Limb (tissue), 2 donors: ENCODE data around the gene RAB6B.
"Not testable (repeated sequence)": the region's sequence is repeated elsewhere in the genome, so short reads cannot be mapped to it uniquely, and the experiment has no call there.

ENCODE experiments used
- DNase-seq, 2 donors: peaks; one replicate each; pipeline ENCODE4 v3.0.0-alpha.2; 2016; ENCODE audit errors: extremely low spot score in 2 of 2

Gene RAB6B

DNA sequence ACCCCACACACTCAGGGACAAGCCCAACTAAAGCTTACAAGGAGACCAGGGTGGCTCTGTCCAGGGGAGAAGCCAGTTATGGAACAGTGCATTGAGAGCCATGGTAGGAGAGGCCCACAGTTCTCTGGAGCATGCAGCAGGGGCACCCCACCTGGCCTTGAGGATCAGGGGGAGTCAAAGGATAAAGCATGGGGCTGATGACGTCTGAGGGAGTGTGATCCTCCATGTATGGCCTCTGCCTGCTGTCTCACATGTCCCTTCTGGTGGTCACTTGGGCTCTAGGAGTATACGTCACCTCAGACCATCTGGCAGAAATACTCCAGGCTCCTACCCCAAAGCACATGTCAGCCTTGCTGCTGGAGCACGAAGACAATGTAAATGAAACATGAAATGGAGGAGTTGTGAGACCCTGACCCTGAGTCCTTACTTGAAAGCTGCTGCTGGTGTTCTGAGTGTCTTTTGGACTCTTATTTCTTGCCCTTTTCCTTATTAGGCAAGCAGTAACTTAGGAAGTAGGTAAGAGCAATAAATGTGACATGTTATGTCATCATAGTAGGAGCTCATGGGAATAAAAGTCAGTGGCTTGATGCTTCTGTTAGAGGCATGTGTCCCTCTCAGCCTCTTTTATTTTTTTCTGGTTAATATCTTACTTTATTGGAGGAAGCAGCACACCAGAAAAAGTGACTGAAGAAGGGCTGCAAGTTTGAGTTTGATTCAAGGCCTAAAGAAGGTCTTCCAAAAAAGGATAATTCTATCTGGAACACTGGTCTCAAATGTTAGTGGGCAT, 74.6 kb downstream of the RAB6B start:
- DNase-seq, result no peak

DNA sequence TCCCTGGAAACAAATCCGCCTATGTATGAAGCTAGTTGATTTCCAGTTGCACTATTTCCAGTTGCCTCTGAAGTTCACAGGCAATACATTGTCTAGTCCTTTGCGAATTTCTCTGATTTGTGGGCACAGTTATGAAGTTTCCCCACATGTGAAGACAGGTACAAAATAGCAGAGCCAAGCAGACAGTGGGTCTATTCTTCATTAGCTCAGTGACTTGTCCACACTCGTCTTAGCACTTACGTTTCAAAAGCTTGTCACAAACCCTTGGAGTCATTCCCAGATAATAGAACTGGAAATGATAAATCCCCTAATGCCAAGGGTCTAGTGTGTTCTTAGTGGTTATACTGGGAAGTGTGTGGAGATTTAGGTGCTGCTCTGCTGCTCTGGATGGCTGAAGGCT, 75.6 kb downstream of the RAB6B start:
- DNase-seq, result no peak

DNA sequence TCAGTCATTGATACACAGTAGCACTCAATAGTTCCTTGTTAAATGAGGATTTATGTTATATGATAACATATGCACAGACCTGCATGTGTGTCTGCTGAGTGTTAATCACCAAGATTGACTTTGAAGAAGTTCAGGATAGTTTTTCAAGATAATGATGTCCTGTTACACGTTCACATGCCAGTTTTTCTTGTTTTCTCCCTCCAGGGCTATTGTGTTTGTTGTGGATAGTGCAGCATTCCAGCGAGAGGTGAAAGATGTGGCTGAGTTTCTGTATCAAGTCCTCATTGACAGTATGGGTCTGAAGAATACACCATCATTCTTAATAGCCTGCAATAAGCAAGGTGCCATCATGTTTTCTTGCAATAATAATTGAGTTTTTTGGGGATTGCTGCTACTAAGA, 80.3 kb downstream of the RAB6B start:
- no peak for DNase-seq

DNA sequence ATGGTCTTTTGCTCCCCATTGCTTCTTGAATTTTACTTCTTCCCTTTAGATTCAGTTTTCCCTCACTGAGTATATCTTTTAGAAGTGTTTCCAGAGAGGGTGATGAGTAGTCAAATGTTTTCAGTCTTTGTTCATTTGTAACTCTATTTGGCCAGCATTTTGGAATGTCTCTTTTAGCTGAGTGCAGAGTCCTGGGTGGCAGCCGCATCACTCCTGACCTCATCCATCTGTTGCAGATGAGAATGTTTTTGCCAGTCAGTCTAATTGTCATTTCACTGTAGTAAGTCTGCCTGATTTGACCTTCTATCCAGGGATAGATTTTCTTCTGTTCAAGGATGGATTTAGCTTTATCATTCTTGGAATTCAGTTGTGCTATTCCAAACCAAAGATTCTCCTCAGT, 82.8 kb downstream of the RAB6B start:
- DNase-seq, result no peak

DNA sequence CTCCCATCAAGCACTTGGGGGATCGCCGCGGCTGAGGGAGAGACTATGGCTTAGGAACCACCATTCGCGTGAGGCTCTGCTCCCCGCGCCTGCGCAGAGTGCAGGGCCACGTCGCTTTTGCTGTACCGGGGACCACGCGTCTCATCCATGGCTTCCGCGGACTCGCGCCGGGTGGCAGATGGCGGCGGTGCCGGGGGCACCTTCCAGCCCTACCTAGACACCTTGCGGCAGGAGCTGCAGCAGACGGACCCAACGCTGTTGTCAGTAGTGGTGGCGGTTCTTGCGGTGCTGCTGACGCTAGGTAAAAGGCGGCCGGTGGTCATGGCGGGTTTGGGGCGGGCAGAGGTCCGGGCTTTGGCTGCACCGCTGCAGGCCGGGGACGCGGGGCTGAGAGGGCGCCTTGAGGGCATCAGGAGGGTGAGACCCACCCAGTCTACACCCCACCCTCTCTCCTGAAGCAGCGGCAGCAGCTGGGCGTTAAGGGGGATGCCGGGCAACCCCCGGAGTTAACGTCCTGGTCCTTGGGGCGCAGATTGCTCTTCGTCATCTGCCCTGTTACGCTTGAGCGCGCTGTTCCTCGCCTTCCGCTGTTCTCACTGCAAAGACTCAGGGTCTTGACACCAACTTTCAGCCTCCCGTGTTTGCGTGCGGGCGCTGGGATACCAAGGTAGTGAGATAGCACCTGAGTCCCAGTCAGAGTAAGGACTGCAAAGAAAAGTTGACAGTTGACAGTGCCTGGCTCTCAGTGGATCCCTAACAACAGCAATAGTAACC, 89.8 kb downstream of the RAB6B start, which contains the start of gene SRPRB:
SRPRB (plus strand) TSS at position 114 of the 774 bp plus-strand sequence; CDS start at position 148, 34 bp downstream.
- peak; percentile 94 to 95 for DNase-seq

DNA sequence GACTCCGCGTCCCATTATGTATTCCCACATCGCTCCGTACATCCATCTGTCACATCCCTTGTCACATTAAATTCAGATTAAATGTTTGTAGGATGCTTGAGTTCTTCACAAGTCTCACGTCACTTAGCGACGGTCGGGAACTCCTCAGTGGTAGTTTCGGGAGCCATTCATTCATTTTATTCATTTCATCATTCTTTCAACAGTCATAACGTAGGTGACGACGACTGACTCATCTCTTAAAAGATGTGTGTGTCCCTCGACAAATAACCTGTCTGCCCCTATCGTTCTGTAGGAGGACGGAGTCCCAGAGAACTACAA, 90.3 kb downstream of the RAB6B start:
- no peak for DNase-seq

DNA sequence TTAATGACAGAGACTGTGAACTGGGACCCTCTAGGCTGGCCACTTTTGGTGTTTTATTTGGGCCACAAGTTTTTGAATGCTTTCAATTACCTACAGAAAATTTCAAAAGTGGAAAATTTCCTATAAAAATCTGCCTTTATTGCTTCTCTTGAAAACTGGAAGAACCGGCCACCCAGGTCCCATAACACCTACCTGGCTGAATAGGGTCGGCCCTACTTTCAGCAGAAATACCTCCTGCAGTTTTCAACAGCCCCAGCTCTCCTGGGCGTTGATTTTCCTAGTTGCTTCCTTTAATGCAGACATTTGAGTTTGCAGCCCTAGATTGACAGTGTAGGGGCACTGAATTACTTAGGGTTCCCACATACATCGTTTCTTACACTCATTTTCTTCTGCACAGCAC, 90.8 kb downstream of the RAB6B start:
- no peak for DNase-seq

DNA sequence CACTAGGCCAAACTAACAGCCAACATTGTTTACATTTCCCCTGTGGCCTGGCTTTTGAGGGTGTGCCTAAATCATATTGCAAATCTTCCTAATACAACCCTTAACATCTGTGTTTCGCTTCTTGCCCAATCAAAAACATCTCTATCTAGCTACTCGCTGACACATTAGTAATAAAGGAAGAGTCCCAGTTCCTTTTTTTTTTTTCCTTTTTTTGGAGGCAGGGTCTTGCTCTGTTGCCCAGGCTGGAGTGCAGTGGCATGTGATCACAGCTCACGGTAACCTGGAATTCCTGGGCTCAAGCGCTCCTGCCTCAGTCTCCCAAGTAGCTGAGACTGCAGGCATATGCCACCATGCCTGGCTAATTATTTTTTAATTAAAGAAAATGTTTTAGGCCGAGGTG, 92.2 kb downstream of the RAB6B start:
- DNase-seq, result no peak

DNA sequence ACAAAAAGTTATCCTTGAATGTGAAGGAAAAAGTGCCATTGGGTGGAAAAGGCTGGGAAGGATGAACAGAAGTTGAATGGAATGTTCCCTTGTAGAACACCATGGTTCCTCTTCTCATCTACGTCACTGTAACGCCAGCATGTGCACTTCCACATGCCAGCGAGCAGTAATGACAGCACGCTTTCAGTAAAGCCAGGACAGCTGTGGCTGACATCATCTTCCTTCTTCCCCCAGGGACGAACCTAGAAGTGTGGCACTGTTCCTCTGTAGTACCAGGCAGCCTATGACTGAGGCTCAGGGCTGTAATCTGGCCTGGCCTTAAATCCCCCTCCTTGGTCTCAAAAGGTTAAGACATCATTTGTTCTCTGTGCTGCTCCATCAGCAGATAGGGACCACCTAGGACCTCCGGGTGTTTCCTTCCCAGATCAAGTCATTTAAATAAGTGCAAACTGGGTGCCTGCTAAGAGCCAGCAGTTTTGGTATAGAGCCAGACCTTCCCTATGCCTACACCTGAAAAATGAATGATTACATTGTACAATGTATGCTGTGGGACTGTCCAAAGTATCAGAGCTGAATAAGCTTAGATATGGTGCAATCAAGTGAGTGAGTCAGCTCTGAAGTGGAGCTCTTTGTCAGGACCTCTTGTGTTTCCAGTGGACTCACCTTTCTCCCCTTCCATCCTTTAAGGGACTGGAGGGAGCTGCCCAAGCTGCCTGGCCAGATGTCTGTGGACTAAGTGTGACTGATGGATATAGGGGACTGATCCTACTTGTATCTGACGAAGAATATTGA, 95.7 kb downstream of the RAB6B start:
- no peak for DNase-seq

DNA sequence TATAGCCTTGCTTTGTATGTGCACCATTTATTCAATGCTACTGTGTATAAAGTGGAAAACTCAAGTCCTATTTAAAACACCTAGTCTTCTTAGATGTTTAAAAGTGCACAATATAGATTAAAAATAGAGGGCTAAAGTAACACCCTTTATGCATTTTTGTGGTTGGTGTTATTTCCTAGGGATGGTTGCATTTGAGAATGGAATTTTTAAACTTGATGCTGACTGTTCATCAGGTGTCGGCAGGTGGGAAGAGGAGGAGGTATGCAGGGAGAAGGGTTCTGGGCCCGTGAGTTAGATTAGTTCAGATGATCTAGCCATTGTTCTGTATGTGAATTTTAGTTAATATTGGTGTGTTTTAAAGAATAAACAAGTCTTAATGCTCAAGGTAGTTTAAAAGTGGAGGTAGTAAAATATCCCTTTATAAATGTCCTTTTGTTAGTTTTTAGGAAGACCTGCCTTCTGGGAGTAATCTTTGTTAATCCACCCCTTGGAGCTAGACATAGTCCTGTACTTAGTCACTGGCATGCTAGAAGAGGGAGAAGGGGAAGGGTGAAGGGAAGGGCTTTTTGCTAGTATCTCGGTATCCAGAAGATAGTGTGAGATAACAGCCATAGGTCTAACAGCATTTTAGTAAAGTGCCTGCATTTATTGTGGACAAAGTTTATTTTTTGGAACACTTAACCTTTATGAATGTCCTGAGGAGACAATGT, 98.1 kb downstream of the RAB6B start:
- DNase-seq, result no peak

DNA sequence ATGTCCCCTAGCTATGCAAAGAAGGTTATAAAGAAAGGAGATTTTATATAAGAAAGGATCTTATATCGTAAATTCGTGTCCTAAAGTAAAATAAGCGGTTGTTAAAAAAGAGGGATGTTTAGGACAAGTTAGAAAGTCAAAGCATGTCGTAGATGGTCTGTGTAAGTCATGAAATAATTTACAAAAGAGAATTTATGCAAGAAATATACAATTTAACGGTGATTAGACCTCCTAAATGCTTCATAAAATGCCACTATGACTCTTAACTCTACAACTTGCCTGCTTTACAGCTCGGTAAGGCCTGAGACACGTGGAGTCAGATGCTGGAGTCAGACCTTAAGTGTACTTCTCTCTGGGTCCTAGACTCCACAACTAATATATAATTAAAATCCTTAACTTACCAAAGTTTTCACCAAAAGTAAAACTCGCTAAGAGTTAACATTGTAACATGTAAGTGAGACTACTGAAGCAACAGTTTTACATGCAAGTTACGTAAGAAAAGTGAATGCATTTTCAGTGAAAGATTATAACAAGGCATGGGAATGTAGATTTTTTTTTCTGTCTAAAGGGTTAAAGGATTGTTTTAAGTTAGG, 103.4 kb downstream of the RAB6B start:
- no peak for DNase-seq

DNA sequence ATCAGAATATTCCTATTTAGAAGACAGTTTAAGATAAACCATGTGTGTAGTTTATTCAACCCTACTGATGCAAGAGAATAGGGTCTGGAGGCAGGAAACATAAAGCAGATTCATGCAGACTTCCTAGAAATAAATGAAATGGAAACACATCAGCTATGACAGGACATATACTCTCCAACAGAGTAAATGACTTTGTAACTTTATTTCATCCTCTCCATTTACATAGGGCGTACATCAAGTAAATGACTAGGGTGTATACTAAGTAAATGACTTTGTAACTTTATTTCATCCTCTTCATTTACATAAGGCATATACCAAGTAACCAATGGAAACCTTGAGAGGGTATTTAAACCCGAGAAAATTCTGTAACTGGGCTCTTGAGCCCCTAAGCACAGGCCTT, 107.7 kb downstream of the RAB6B start:
- no peak for DNase-seq

DNA sequence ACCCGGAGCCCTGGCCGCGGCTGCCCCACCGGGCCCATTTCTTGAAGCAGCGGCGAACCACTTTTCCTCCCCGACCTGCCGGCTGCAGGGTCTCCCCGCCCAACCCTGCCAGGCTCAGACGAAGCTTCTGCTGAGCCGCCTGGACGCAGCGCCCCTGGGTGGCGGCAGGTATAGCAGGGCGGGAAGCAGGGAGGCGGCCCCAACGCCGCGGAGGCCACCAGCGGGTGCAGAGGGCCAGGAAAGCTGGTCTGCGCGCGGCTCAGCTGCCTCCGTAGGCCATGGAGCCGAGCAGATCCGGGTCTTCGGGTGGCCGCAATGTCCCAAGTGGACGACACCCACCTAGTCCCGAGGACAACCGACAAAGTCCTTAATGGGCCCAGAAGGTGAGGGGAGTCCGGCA, 111.9 kb downstream of the RAB6B start:
- DNase-seq, result no peak

DNA sequence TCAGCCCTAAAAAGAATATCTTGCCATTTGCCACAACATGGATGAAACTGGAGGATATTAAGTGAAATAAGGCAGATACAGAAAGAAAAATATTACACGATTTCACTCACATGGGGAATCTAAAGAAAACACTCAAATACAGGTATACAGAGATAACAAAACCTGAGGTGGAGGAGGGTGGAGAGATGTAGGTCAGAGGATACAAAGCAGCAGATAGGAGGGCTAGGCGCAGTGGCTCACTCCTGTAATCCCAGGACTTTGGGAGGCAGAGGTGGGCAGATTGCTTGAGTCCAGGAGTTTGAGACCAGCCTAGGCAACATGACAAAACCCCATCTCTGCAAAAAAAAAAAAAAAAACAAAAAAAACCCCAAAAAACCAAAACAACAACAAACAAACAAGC, 113.2 kb downstream of the RAB6B start:
- no peak for DNase-seq

DNA sequence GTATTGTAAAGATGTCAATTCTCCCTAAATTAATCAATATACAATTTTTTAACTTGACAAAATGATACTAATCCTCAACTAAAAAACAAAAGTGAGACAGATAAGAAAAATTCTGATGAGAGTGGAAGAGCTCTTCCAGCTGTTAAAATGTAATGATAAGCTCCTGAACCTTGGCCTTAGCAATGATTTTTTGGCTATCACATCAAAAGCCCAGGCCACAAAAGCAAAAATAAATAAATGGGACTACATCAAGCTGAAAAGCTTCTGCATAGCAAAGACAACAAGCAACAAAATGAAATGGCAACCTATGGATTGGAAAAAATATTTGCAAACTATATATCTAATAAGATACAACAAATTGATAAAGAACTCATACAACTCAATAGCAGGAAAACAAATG, 114.1 kb downstream of the RAB6B start:
- DNase-seq, result no peak

DNA sequence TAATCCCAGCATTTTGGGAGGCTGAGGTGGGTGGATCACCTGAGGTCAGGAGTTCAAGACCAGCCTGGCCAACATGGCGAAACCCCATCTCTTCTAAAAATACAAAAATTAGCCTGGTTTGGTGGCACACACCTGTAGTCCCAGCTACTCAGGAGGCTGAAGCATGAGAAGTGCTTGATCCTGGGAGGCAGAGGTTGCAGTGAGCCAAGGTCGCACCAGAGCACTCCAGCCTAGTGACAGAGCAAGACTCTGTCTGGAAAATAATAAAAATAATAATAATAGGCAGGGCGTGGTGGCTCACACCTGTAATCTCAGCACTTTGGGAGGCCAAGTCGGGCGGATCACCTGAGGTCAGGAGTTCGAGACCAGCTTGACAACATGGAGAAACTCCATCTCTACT, 114.9 kb downstream of the RAB6B start:
- not testable (repeated sequence) for DNase-seq

DNA sequence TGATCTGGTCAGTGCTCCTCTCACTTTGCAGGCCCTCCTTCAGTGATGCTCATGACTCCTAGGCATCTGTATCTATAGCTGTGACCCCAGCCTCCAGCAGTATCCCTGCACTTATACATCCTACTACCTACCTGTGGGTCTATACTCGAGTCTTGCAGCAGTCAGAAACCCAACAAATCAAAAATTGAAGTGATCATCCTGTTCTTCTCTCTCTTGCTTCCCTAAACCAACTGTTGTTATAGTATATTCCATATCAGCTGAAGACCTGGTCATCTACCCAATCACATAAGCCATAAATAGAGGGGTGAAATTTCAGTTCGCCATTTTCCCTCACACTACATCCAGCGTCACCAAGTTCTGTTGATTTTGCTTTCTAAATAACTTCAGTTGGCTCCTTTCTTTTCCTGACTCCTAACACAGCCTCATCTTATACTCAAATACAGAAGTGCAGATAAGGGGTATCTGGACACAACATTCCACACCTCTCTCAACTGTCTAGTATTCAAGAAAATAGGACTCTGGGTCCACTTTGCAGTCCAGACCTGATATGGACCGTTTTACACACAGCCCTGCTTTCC, 116.0 kb downstream of the RAB6B start:
- DNase-seq, result no peak

DNA sequence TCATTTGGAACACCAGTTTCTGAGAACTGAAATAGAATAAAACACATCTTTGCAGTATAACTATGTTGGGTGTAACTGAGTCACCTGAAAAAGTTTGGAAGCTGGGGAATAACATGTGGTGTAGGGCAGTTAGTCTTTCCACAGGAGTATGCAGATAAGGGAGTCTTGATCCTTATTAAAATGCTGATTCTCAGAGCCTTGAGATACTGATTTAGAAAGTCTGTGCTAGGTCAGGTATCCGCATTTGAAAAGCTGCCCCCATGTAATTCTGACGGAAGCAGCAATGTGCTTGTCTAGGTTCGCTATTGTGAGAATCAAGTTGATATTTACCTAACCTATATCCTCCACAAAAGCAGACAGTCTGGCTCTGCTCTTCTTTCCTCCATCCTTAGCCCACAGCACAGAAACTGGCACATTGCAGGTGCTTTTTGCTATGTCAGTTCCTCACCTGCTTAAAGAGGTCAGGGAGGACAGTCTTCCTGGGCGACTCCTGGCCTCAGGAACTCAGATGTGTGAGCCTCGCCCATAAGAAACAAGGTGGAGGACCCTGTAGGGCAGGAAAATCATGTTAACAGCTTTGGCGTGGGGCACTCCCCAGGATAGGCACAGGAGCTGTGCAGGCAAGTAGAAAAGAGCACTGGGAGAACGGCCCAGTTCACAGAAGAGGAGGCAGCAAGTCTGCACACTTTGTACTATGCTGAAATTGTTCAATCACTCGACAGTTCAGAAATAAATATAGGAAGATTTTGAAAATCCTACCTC, 117.7 kb downstream of the RAB6B start:
- DNase-seq, result no peak

DNA sequence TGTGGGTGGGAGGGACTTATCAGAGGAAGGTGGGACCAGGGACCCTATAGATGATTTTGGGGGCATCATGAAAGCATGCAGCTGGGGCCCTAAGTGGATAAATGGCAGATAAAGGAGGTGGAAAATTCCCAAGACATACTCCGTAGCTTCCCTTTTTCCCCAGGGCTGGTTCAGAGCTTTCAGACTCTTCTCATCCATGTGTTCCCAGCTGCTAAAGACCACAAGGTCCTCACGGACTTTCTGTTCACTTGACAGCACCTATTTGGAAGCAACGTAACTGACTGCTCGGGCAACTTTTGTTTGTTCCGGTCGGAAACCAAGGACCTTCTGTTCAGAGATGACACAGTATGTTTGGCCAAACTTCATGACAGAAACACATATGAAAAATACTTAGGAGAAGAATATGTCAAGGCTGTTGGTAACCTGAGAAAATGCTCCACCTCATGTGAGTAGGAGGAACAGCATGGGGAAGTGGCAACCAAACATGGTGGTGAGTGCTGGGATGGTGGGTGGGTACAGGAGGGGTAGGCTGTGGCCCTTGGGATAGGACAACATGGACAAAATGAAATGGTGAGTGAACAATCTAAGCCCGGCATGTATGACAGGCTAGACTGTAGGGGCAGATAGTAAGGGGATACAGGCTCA, 118.8 kb downstream of the RAB6B start:
- DNase-seq, result no peak

DNA sequence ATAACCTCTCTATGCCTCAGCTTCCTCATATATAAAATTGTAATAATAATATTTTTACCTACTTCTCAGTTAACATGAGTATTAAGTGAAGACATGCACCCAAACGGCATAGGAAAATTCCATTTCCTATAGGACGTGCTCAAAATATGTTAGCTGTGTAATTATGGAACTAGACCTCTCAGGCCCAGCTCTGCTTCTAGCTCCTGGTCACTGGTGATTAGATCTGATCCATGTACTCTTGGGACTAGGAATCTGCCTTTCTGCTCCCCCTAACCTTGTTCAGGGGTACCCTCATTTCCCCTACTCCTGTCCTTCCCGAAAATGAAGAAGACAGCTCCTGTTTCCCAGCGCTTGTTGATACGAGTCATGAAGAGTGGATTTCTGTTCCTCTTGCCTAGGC, 119.8 kb downstream of the RAB6B start:
- no peak for DNase-seq
